Measurements from ENCODE around the gene TBL3. TPM values are rescaled to one million over a fixed set of nuclear protein-coding genes. Genes with fewer than 3 reads are reported as not detected.
"Not testable (repeated sequence)": the region's sequence is repeated elsewhere in the genome, so short reads cannot be mapped to it uniquely, and the experiment has no call there.

The TBL3 gene
- total RNA-seq, 1 experiment from 2014 or later = 73.4 TPM

DNA sequence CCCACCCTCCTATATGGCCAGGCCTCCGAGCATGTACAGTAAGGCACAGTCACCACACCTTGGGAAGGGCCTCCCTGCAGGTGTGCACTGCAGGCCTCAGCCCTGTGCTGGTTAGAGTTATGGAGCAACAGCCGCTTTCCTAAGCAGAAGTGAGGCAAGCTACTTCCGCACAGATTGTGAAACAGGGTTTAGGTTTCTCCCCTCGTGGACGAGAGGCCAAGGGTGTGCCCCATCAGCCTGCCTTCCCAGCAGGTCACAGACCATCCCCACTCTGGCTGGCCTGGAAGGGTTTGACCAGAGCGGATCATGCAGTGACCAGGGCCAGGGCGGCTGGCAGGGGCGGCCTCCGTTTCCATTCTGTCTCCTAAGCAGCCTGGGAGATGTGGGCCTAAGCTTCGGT, 33.5 kb upstream of the TBL3 start:
- DNase-seq (ENCODE audit: low spot score) (no peak), ATAC-seq (no peak)
- H3K4me1 Mint-ChIP-seq = peaks cover 9% of the 10 kb centered on the region
- no peaks in the 10 kb centered on the region for H3K27me3 Mint-ChIP-seq (ENCODE audit: low read depth)
- no peaks in the 10 kb centered on the region for H3K9me3 Mint-ChIP-seq
- peaks cover 12% of the 10 kb centered on the region for H3K36me3 Mint-ChIP-seq
- H3K27ac Mint-ChIP-seq = no peak overlapping the region
- CTCF ChIA-PET = interaction anchor here (1.0 kb wide), 1 partner anchor 9 kb away, joined by 3 read pairs; no protein-coding TSS in a partner anchor
- no peak overlapping the region for H3K4me3 Mint-ChIP-seq
- TF ChIP-seq, protein P1, sequence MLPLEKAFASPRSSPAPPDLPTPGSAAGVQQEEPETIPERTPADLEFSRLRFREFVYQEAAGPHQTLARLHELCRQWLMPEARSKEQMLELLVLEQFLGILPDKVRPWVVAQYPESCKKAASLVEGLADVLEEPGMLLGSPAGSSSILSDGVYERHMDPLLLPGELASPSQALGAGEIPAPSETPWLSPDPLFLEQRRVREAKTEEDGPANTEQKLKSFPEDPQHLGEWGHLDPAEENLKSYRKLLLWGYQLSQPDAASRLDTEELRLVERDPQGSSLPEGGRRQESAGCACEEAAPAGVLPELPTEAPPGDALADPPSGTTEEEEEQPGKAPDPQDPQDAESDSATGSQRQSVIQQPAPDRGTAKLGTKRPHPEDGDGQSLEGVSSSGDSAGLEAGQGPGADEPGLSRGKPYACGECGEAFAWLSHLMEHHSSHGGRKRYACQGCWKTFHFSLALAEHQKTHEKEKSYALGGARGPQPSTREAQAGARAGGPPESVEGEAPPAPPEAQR (CRISPR knock-in tag; IDR thresholded peaks at IDR 0.05) = no peak
- TF ChIP-seq, protein P2, sequence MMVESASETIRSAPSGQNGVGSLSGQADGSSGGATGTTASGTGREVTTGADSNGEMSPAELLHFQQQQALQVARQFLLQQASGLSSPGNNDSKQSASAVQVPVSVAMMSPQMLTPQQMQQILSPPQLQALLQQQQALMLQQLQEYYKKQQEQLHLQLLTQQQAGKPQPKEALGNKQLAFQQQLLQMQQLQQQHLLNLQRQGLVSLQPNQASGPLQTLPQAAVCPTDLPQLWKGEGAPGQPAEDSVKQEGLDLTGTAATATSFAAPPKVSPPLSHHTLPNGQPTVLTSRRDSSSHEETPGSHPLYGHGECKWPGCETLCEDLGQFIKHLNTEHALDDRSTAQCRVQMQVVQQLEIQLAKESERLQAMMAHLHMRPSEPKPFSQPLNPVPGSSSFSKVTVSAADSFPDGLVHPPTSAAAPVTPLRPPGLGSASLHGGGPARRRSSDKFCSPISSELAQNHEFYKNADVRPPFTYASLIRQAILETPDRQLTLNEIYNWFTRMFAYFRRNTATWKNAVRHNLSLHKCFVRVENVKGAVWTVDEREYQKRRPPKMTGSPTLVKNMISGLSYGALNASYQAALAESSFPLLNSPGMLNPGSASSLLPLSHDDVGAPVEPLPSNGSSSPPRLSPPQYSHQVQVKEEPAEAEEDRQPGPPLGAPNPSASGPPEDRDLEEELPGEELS (CRISPR knock-in tag; IDR thresholded peaks at IDR 0.05) = no peak
- TF ChIP-seq TCF7 (CRISPR knock-in tag; IDR thresholded peaks at IDR 0.05; ENCODE audit: low read depth) = no peak
- no peak for TF ChIP-seq CREM (CRISPR knock-in tag; IDR thresholded peaks at IDR 0.05)
- TF ChIP-seq ZNF423 (CRISPR knock-in tag; IDR thresholded peaks at IDR 0.05) = no peak
- POLR2A ChIA-PET = no interaction called here

DNA sequence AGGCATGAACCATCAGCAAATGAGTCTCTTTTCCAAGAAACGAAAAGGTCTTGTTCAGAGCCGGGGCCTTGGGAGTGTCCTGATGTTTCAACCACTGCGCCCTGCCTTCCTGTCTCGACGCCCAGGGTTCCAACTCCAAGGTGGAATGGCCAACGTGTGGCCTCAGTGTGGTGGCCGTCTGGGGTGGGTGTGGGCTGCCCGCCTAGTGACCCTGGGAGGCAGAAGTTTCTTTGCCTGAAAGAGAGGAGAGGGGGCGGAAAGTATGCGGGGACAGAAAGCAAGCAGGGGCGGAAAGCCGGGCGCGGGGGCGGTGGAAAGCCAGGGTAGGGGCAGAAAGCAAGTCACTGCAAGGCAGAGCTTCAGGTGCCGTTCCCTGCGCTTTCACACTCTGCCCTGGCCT, 32.9 kb upstream of the TBL3 start:
- Mint-ChIP-seq H3K27ac (no peak overlapping the region), H3K4me3 (no peak overlapping the region), H3K36me3 (peaks cover 12% of the 10 kb centered on the region), H3K9me3 (no peaks in the 10 kb centered on the region), H3K4me1 (peaks cover 14% of the 10 kb centered on the region), H3K27me3 (ENCODE audit: low read depth) (peaks cover 6% of the 10 kb centered on the region)
- ATAC-seq = no peak
- ChIA-PET CTCF (interaction anchor here (1.0 kb wide), 1 partner anchor 10 kb away, joined by 3 read pairs; no protein-coding TSS in a partner anchor), POLR2A (no interaction called here)
- no peak for DNase-seq (ENCODE audit: low spot score)
- TF ChIP-seq ZNF232 (CRISPR knock-in tag; IDR thresholded peaks at IDR 0.05) (no peak), NR2C2 (CRISPR knock-in tag; IDR thresholded peaks at IDR 0.05) (no peak), CREM (CRISPR knock-in tag; IDR thresholded peaks at IDR 0.05) (no peak), GABPB1 (CRISPR knock-in tag; IDR thresholded peaks at IDR 0.05) (no peak), ESRRA (CRISPR knock-in tag; IDR thresholded peaks at IDR 0.05; ENCODE audit: borderline replicate concordance) (no peak), SMAD4 (CRISPR knock-in tag; IDR thresholded peaks at IDR 0.05) (no peak), NFATC4 (CRISPR knock-in tag; IDR thresholded peaks at IDR 0.05) (no peak), TEAD1 (CRISPR knock-in tag; IDR thresholded peaks at IDR 0.05) (no peak), ZNF671 (CRISPR knock-in tag; IDR thresholded peaks at IDR 0.05) (no peak), ZNF416 (CRISPR knock-in tag; IDR thresholded peaks at IDR 0.05) (no peak), NFE2L1 (CRISPR knock-in tag; IDR thresholded peaks at IDR 0.05) (no peak), OVOL2 (CRISPR knock-in tag; IDR thresholded peaks at IDR 0.05; ENCODE audit: borderline replicate concordance) (no peak)
- TF ChIP-seq, protein P2 (CRISPR knock-in tag; IDR thresholded peaks at IDR 0.05) = no peak
- TF ChIP-seq, protein P3, sequence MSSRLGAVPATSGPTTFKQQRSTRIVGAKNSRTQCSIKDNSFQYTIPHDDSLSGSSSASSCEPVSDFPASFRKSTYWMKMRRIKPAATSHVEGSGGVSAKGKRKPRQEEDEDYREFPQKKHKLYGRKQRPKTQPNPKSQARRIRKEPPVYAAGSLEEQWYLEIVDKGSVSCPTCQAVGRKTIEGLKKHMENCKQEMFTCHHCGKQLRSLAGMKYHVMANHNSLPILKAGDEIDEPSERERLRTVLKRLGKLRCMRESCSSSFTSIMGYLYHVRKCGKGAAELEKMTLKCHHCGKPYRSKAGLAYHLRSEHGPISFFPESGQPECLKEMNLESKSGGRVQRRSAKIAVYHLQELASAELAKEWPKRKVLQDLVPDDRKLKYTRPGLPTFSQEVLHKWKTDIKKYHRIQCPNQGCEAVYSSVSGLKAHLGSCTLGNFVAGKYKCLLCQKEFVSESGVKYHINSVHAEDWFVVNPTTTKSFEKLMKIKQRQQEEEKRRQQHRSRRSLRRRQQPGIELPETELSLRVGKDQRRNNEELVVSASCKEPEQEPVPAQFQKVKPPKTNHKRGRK (CRISPR knock-in tag; IDR thresholded peaks at IDR 0.05; ENCODE audit: borderline replicate concordance) = no peak
- TF ChIP-seq, protein P4, sequence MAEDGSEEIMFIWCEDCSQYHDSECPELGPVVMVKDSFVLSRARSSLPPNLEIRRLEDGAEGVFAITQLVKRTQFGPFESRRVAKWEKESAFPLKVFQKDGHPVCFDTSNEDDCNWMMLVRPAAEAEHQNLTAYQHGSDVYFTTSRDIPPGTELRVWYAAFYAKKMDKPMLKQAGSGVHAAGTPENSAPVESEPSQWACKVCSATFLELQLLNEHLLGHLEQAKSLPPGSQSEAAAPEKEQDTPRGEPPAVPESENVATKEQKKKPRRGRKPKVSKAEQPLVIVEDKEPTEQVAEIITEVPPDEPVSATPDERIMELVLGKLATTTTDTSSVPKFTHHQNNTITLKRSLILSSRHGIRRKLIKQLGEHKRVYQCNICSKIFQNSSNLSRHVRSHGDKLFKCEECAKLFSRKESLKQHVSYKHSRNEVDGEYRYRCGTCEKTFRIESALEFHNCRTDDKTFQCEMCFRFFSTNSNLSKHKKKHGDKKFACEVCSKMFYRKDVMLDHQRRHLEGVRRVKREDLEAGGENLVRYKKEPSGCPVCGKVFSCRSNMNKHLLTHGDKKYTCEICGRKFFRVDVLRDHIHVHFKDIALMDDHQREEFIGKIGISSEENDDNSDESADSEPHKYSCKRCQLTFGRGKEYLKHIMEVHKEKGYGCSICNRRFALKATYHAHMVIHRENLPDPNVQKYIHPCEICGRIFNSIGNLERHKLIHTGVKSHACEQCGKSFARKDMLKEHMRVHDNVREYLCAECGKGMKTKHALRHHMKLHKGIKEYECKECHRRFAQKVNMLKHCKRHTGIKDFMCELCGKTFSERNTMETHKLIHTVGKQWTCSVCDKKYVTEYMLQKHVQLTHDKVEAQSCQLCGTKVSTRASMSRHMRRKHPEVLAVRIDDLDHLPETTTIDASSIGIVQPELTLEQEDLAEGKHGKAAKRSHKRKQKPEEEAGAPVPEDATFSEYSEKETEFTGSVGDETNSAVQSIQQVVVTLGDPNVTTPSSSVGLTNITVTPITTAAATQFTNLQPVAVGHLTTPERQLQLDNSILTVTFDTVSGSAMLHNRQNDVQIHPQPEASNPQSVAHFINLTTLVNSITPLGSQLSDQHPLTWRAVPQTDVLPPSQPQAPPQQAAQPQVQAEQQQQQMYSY (CRISPR knock-in tag; IDR thresholded peaks at IDR 0.05) = no peak
- TF ChIP-seq, protein P5, sequence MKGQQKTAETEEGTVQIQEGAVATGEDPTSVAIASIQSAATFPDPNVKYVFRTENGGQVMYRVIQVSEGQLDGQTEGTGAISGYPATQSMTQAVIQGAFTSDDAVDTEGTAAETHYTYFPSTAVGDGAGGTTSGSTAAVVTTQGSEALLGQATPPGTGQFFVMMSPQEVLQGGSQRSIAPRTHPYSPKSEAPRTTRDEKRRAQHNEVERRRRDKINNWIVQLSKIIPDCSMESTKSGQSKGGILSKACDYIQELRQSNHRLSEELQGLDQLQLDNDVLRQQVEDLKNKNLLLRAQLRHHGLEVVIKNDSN (CRISPR knock-in tag; IDR thresholded peaks at IDR 0.05) = no peak
- TF ChIP-seq, protein P6, sequence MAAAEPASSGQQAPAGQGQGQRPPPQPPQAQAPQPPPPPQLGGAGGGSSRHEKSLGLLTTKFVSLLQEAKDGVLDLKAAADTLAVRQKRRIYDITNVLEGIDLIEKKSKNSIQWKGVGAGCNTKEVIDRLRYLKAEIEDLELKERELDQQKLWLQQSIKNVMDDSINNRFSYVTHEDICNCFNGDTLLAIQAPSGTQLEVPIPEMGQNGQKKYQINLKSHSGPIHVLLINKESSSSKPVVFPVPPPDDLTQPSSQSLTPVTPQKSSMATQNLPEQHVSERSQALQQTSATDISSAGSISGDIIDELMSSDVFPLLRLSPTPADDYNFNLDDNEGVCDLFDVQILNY (CRISPR knock-in tag; IDR thresholded peaks at IDR 0.05) = no peak

DNA sequence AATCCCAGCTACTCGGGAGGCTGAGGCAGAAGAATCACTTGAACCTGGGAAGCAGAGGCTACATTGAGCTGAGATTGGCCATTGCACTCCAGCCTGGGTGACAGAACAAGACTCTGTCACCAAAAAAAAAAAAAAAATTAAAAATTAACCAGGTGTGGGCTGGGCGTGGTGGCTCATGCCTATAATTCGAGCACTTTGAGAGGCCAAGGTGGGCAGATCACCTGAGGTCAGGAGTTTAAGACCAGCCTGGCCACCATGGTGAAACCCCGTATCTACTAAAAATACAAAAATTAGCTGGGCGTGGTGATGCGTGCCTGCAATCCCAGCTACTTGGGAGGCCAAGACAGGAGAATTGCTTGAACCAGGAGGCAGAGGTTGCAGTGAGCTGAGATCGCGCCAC, 32.0 kb upstream of the TBL3 start:
- H3K4me3 Mint-ChIP-seq = not testable (repeated sequence)
- CTCF ChIA-PET = interaction anchor here (1.0 to 4.4 kb wide), 3 partner anchors 12 to 41 kb away, joined by 3 to 29 read pairs (median 10); partner anchors contain the start of gene NOXO1

More for the DNA sequence above, 32.0 kb upstream of the TBL3 start:
- Mint-ChIP-seq H3K36me3 (peaks cover 12% of the 10 kb centered on the region), H3K4me1 (peaks cover 22% of the 10 kb centered on the region), H3K27me3 (ENCODE audit: low read depth) (peaks cover 13% of the 10 kb centered on the region)
- H3K27ac Mint-ChIP-seq; H3K9me3 Mint-ChIP-seq; ATAC-seq; POLR2A ChIA-PET; DNase-seq (ENCODE audit: low spot score): not testable (repeated sequence)
